NCI-H345 treated with DMSO at 0.1 percent for 48 hours (cell line): Measurements from ENCODE around the gene NKX6-2.

ENCODE experiments used
- DNase-seq: peaks from one replicate; lab custom pipeline; 2025; ENCODE audit not compliant: unreplicated experiment; lab: John Stamatoyannopoulos, UW

The NKX6-2 gene

GRCh38 chr10:132762267-132762666, 23.7 kb downstream of the NKX6-2 start:
- DNase-seq, result no peak

DNA sequence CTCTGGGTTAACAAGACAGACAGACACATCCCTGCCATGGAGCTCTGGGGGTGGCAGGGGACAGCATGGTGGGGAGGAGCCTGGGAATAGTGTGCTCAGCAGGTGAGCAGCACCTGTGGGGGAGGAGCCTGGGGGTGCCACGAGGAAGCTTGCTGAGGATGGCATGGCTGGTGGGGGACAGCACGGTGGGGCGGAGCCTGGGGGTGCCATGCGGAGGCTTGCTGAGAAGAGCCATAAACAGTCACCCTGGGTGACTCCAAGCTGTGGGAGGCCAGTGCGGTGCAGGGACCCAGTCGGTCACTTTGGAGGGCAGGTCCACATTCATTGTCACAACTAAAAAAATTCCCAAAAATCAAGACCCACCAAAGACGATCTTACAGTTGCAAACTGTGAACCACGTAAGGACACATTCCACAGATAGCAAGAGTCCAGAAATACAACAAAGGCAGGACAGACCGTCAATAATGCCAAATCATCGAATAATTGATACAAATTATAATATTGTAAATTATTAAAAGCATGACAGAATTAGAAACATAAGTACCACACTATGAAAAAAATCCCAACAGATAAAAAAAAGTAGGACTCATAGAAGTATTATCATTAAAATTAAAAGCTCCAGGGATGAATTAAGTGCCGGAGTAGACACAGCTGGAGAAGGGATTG, 24.4 kb downstream of the NKX6-2 start:
- no peak for DNase-seq

GRCh38 chr10:132758865-132759264, 27.1 kb downstream of the NKX6-2 start:
- no peak for DNase-seq

DNA sequence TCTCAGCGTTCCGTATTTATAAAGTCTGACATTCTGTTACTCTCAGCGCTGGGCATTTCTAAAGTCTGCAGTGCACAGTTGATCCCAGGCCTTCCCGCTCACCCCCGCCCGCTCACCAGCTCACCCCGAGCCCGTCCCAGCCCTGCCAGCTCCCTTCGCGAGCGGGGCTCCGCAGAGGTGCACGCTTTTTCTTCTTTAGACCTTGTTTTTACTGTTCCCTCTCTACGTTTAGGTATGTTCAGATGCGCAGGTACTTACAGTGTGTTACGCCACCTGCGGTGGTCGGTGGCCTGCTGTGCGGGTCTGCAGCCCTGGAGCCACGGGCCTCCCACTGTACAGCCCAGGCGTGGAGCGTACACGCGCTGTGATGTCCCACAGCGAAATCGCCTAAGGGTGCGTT, 28.8 kb downstream of the NKX6-2 start:
- DNase-seq, result no peak

GRCh38 chr10:132756591-132756990, 29.4 kb downstream of the NKX6-2 start:
- DNase-seq, result no peak

GRCh38 chr10:132755166-132755711, 30.7 kb downstream of the NKX6-2 start:
- DNase-seq, result no peak

GRCh38 chr10:132754071-132754470, 31.9 kb downstream of the NKX6-2 start:
- no peak for DNase-seq

GRCh38 chr10:132753596-132753995, 32.4 kb downstream of the NKX6-2 start:
- no peak for DNase-seq

DNA sequence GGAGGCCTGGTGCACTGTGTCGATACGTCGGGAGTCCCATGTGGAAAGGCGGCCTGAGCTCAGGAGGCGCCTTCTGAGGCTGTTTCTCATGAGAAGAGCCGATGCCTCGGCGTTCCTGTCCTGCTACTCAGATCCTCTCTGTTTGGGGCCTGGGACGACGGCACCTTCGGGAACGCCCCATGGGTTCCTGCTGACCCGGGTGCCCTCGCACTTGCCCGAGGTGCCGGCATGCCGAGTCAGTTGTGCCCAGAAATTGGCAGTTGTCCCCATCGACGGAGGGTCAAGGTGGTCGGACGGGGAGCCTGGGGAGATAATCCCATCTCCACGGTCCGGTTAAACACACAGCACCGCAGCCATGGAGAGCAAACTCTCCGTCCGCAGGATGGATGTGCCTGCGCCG, 33.0 kb downstream of the NKX6-2 start:
- DNase-seq, result no peak

DNA sequence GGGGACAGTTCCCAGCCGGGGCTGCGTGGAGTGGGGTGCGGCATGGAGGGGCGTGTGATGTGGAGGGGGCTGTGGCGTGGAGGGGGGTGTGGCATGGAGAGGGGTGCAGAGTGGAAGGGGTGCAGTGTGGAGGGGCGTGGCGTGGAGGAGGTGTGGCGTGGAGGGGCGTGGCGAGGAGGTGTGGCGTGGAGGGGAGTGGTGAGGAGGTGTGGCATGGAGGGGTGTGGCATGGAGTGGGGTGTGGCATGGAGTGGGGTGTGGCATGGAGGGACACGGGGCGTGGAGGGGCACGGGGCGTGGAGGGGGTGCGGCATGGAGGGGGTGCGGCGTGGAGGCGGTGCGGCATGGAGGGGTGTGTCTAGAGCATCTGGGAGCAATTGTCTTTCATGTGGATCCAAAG, 33.6 kb downstream of the NKX6-2 start:
- DNase-seq, result no peak

- no peak for DNase-seq
Measured at GRCh38 chr10:132750936-132751335, 35.0 kb downstream of the NKX6-2 start.

- no peak for DNase-seq
Measured at GRCh38 chr10:132749371-132749795, 36.6 kb downstream of the NKX6-2 start.

DNA sequence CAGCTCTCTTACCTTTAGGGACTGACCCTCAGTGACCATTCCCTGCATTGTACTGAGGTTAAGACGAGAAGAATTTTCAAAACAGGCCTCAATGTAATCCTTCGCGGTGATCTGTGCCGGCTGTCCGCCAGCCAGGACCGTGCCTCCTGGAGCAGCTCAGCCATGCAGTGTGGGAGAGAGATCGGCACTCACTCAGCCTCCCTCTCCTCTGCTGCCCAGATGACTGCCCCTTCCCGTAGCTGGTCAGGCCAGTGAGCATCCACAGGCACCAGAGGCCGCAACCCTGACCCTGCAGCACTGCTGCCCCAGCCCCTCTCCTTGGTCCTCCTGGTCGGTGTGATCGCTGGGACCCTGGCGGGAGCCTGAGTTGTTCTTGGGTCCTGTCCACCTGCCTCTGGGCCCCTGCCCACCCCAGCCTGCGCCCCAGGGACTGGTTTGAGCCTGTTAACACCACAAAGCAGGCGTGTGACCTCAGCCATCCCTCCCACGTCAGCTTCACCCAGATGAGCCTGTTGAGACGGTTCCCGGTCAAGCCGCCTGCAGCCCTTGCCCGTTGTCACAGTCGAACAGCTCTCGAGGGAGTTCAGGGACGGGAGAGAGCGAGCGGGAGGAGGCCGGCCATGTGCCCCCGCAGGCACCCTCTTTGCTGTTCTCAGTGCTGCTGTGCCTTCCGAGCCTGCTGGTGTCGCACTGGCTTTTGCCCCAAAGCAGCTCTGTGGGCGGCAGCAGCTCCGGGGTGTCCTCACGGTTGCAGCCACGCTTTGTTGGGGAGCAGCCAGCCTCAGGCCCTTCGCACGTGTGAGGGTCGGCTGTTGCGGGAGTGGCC, 37.2 kb downstream of the NKX6-2 start:
- no peak for DNase-seq

- DNase-seq, result no peak
Measured at GRCh38 chr10:132748135-132748534, 37.8 kb downstream of the NKX6-2 start.

GRCh38 chr10:132746801-132747625, 38.9 kb downstream of the NKX6-2 start:
- no peak for DNase-seq

DNA sequence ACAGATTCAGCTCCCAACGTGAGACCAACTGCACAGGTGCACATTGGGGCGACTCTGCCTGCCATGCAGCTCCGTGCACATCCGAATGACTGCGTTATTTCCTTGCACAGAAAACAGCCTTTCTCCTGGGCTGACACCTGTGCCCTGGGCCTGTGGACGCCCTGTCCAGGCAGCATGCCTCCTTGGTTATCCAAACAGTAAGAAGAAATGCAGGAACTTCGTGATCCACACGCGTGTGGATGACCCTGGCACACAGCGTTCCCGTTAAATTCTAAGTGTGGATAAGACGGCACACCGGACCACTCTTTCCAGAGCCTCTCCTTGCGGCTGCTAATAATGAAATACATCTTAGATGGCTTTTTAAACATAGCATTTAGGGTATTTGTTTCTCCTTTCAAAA, 39.6 kb downstream of the NKX6-2 start:
- DNase-seq, result no peak

DNA sequence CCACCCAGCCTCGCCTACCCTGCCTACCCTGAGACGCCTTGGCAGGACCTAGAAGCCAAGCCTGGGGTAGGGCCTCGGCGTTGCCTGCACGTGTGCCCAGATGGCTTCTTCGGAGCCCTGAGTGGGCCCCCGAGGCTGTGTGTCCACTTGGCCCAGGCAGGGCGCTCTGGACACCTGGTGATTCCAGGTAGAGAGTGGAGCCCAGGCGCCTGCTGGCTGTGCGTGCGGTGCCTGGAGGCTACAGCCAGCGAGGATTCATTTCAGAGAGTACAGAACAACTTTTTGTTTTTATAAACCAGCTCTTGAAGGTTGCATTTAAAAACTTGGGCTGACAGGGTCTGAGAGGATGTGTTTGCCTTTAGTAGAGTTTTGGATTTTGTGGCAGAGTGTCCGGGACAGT, 40.0 kb downstream of the NKX6-2 start:
- DNase-seq, result no peak

GRCh38 chr10:132745511-132745910, 40.4 kb downstream of the NKX6-2 start:
- DNase-seq, result no peak

GRCh38 chr10:132744839-132745238, 41.1 kb downstream of the NKX6-2 start:
- no peak for DNase-seq

GRCh38 chr10:132743925-132744490, 41.9 kb downstream of the NKX6-2 start:
- DNase-seq, result no peak
